ENCODE data around the gene C1QTNF6. TPM values are rescaled to one million over a fixed set of nuclear protein-coding genes. Genes with fewer than 3 reads are reported as not detected.
A peak's percentile ranks its signal among the peaks of the same experiment; 100 is the strongest.

The C1QTNF6 gene
- total RNA-seq, 1 donor, result 11.9 TPM

DNA sequence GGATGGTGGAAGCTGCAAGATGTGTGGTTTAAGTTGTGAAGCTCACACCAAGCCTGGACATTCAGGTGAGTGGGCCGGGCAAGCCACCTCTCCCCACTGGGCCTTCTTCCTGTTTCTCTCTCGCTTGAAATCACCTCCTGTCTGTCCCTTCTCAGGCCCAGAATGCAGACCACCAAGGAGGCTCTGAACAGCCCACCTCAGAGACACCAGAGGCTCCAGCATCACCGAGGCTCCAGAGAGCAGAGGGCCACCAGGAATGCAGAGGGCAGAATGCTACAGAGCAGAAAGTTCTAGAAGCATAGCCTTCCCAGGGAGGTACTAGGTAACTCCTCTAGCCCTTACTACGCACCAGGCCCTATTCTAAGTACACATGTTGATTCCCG lies 23.6 kb downstream of the C1QTNF6 start:
- Histone ChIP-seq H2AFZ (ENCODE audit: low read length) (no peak overlapping the region), H3K27me3 (ENCODE audit: insufficient read depth, low read length) (peaks cover 11% of the 10 kb centered on the region), H3K79me2 (ENCODE audit: insufficient read depth, low read length) (no peaks in the 10 kb centered on the region), H3K4me2 (ENCODE audit: insufficient read depth, low read length) (no peak overlapping the region), H3K27ac (ENCODE audit: low read depth, low read length) (no peak overlapping the region), H3K36me3 (ENCODE audit: insufficient read depth, low read length) (no peaks in the 10 kb centered on the region), H3K4me3 (ENCODE audit: insufficient read depth, low read length) (no peak overlapping the region), H3K9me3 (ENCODE audit: low read depth, low read length) (no peaks in the 10 kb centered on the region), H4K20me1 (ENCODE audit: insufficient read depth, low read length) (no peaks in the 10 kb centered on the region), H3K4me1 (ENCODE audit: insufficient read depth, low read length) (no peaks in the 10 kb centered on the region)
- TF ChIP-seq, protein P1, sequence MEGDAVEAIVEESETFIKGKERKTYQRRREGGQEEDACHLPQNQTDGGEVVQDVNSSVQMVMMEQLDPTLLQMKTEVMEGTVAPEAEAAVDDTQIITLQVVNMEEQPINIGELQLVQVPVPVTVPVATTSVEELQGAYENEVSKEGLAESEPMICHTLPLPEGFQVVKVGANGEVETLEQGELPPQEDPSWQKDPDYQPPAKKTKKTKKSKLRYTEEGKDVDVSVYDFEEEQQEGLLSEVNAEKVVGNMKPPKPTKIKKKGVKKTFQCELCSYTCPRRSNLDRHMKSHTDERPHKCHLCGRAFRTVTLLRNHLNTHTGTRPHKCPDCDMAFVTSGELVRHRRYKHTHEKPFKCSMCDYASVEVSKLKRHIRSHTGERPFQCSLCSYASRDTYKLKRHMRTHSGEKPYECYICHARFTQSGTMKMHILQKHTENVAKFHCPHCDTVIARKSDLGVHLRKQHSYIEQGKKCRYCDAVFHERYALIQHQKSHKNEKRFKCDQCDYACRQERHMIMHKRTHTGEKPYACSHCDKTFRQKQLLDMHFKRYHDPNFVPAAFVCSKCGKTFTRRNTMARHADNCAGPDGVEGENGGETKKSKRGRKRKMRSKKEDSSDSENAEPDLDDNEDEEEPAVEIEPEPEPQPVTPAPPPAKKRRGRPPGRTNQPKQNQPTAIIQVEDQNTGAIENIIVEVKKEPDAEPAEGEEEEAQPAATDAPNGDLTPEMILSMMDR (IDR thresholded peaks at IDR 0.05; ENCODE audit: extremely low read depth, low read depth, low read length), result no peak
- DNase-seq (ENCODE audit: insufficient read length, low spot score, missing footprints), result peak; percentile 48

DNA sequence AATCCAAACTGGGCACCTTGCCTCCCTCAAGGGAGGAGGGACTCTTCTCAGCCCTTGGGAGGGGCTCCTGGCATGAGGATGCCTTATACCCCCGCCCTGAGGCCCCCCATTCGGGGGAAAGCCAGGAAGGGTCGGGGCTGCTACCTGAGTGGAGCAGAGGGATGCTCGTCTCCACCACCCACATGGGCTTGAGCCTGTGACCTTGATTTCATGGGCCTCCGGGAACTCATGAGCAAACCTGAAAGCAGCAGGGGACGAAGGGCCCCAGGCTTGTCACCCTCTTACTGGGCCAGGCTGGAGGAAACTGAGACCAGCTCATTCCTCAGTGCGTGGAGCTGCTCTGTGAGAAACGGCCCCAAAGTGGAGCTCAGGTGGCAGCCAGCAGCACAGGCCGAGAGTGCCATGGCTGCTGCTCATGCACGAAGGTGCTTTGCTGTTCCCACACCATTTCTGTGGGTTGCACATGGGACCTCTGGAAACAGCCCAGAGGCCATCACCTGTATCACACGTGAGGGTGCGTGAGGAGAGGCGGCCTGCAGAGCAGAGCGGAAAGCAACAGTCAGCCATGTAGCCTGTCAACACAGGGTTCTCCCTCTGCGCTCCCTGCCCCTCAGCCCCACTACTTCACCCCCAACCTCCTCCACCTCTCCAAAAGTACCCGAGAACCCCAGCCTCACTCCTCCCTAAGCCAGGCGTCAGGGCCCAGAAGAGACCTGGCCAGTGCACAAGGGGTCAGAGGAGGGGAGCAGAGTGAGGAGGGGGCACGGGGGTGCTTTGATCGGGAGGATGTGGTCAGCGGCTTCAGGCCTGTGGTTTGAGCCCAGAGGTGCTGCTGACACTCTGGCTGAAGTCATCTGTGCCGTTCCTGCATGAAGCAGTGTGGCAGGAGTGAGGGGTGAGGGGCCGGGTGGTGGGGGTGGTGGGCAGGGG lies 24.2 kb downstream of the C1QTNF6 start:
- Histone ChIP-seq H3K4me3 (ENCODE audit: insufficient read depth, low read length) (no peak overlapping the region), H3K36me3 (ENCODE audit: insufficient read depth, low read length) (no peaks in the 10 kb centered on the region), H3K4me1 (ENCODE audit: insufficient read depth, low read length) (no peaks in the 10 kb centered on the region), H3K27me3 (ENCODE audit: insufficient read depth, low read length) (peaks cover 12% of the 10 kb centered on the region), H3K27ac (ENCODE audit: low read depth, low read length) (no peak overlapping the region), H4K20me1 (ENCODE audit: insufficient read depth, low read length) (no peaks in the 10 kb centered on the region), H3K79me2 (ENCODE audit: insufficient read depth, low read length) (no peaks in the 10 kb centered on the region), H2AFZ (ENCODE audit: low read length) (no peak overlapping the region), H3K9me3 (ENCODE audit: low read depth, low read length) (no peaks in the 10 kb centered on the region), H3K4me2 (ENCODE audit: insufficient read depth, low read length) (no peak overlapping the region)
- TF ChIP-seq, protein P1 (IDR thresholded peaks at IDR 0.05; ENCODE audit: extremely low read depth, low read depth, low read length), result no peak
- peak; percentile 79 for DNase-seq (ENCODE audit: insufficient read length, low spot score, missing footprints)

DNA sequence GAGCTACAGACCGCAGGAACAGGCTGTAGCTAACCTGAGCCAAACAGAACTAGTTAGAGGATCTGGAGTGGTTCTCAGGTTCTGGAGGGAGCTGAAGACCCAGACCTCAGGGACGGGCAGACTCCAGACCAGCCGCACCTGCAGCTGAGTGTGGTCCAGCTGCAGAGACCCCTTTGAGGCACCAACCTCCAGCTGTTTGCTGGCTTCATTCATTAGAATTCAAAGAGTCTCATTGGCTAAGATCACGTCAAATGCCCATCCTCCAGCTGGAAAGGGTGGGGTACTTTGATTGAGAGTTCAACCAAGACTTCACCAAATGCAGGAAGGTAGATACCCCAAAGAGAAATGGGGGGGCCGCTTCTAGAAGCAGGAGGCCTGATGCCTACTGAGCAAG lies 25.0 kb downstream of the C1QTNF6 start:
- no peak overlapping the region for H3K4me2 ChIP-seq (ENCODE audit: insufficient read depth, low read length)
- H3K27me3 ChIP-seq (ENCODE audit: insufficient read depth, low read length), result peaks cover 15% of the 10 kb centered on the region
- H3K4me1 ChIP-seq (ENCODE audit: insufficient read depth, low read length), result no peaks in the 10 kb centered on the region
- no peak overlapping the region for H3K27ac ChIP-seq (ENCODE audit: low read depth, low read length)
- TF ChIP-seq, protein P1 (IDR thresholded peaks at IDR 0.05; ENCODE audit: extremely low read depth, low read depth, low read length), result no peak
- H3K9me3 ChIP-seq (ENCODE audit: low read depth, low read length), result no peaks in the 10 kb centered on the region
- no peak for DNase-seq (ENCODE audit: insufficient read length, low spot score, missing footprints)
- H4K20me1 ChIP-seq (ENCODE audit: insufficient read depth, low read length), result no peaks in the 10 kb centered on the region
- no peaks in the 10 kb centered on the region for H3K36me3 ChIP-seq (ENCODE audit: insufficient read depth, low read length)
- no peaks in the 10 kb centered on the region for H3K79me2 ChIP-seq (ENCODE audit: insufficient read depth, low read length)
- H3K4me3 ChIP-seq (ENCODE audit: insufficient read depth, low read length), result no peak overlapping the region
- no peak overlapping the region for H2AFZ ChIP-seq (ENCODE audit: low read length)
